Ishikawa (cell line): ENCODE results near the gene RTN4RL1.

Source experiments
- CEBPB ChIP-seq: IDR thresholded peaks from 2 replicates; pipeline ENCODE4 v1.6.1; 2012
- CREB1 ChIP-seq: IDR thresholded peaks from 2 replicates; pipeline ENCODE4 v1.6.1; 2012; ENCODE audit warnings: low read depth
- EGR1 ChIP-seq: IDR thresholded peaks from 2 replicates; pipeline ENCODE4 v1.6.1; 2012
- EP300 ChIP-seq: IDR thresholded peaks from 2 replicates; pipeline ENCODE4 v1.6.1; 2012; ENCODE audit warnings: borderline replicate concordance
- FOXM1 ChIP-seq: IDR thresholded peaks from 2 replicates; pipeline ENCODE4 v1.6.1; 2012; ENCODE audit warnings: low read depth, borderline replicate concordance
- NFIC ChIP-seq: IDR thresholded peaks from 2 replicates; pipeline ENCODE4 v1.6.1; 2012
- RAD21 ChIP-seq: IDR thresholded peaks from 2 replicates; pipeline ENCODE4 v1.6.1; 2012; ENCODE audit warnings: low read depth
- TAF1 ChIP-seq: IDR thresholded peaks from 2 replicates; pipeline ENCODE4 v1.6.1; 2012; ENCODE audit warnings: low read depth, mild to moderate bottlenecking
- TEAD4 ChIP-seq: IDR thresholded peaks from 2 replicates; pipeline ENCODE4 v1.6.1; 2012
- YY1 ChIP-seq: IDR thresholded peaks from 2 replicates; pipeline ENCODE4 v1.6.1; 2012; ENCODE audit warnings: low read depth
- ZBTB7A ChIP-seq: IDR thresholded peaks from 2 replicates; pipeline ENCODE4 v1.6.1; 2012; ENCODE audit warnings: low read depth
- TF ChIP-seq, protein P1 (sequence below): IDR thresholded peaks from 2 replicates; pipeline ENCODE4 v1.6.1; 2012; ENCODE audit warnings: low read depth, mild to moderate bottlenecking
- TF ChIP-seq, protein P2 (sequence below): IDR thresholded peaks from 2 replicates; pipeline ENCODE4 v1.6.1; 2012

- TF ChIP-seq, protein P1, sequence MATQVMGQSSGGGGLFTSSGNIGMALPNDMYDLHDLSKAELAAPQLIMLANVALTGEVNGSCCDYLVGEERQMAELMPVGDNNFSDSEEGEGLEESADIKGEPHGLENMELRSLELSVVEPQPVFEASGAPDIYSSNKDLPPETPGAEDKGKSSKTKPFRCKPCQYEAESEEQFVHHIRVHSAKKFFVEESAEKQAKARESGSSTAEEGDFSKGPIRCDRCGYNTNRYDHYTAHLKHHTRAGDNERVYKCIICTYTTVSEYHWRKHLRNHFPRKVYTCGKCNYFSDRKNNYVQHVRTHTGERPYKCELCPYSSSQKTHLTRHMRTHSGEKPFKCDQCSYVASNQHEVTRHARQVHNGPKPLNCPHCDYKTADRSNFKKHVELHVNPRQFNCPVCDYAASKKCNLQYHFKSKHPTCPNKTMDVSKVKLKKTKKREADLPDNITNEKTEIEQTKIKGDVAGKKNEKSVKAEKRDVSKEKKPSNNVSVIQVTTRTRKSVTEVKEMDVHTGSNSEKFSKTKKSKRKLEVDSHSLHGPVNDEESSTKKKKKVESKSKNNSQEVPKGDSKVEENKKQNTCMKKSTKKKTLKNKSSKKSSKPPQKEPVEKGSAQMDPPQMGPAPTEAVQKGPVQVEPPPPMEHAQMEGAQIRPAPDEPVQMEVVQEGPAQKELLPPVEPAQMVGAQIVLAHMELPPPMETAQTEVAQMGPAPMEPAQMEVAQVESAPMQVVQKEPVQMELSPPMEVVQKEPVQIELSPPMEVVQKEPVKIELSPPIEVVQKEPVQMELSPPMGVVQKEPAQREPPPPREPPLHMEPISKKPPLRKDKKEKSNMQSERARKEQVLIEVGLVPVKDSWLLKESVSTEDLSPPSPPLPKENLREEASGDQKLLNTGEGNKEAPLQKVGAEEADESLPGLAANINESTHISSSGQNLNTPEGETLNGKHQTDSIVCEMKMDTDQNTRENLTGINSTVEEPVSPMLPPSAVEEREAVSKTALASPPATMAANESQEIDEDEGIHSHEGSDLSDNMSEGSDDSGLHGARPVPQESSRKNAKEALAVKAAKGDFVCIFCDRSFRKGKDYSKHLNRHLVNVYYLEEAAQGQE = no peak
- TF ChIP-seq CEBPB (no peak), TAF1 (no peak), RAD21 (no peak), NFIC (no peak), ZBTB7A (no peak), YY1 (no peak), CREB1 (no peak), EP300 (no peak), TEAD4 (no peak), EGR1 (no peak), FOXM1 (no peak)
- TF ChIP-seq, protein P2, sequence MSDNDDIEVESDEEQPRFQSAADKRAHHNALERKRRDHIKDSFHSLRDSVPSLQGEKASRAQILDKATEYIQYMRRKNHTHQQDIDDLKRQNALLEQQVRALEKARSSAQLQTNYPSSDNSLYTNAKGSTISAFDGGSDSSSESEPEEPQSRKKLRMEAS = no peak
Observed at GRCh38 chr17:1941272-1942065, 83.7 kb downstream of the RTN4RL1 start.
